Uterus (tissue), 2 donors: ENCODE data around the gene SNX30.

Experiments
- POLR2A ChIP-seq, 2 donors: fragments of 450-650 bp; IDR thresholded peaks; one replicate each; pipeline ENCODE4 v1.6.1; 2016; ENCODE audit warnings: antibody characterized with exemption in 2 of 2, mild to moderate bottlenecking in 1 of 2, moderate library complexity in 1 of 2
- TF ChIP-seq, protein P1 (sequence below), 4 experiments: fragments of 200-600 bp in 2 of 4; fragments of 450-650 bp in 2 of 4; sonication (generic) in 2 of 4; IDR thresholded peaks; one replicate each; pipeline ENCODE4 v1.5.1; 2016 to 2019; ENCODE audit warnings: antibody characterized with exemption in 4 of 4, mild to moderate bottlenecking in 2 of 4, moderate library complexity in 1 of 4

DNA sequence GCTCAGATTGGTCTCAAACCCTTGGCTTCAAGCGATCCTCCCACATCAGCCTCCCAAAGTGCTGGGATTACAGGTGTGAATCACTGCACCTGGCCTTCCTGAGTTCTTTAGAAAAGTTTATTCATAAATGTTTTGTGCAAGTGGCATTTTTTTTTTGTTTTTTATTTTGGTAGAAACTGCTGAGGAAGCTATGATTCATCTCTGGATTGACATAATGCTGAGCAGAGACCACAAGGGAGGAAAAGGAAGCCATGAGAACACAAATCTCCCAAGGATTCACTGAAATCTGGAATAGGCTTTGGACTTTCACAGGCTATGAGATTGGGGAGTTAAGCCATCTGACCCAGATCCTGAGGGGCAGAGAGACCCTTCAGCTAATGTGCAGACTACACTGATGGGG is 143.5 kb downstream of the SNX30 start:
- TF ChIP-seq POLR2A (IDR thresholded peaks at IDR 0.05), result no peak
- TF ChIP-seq, protein P1, sequence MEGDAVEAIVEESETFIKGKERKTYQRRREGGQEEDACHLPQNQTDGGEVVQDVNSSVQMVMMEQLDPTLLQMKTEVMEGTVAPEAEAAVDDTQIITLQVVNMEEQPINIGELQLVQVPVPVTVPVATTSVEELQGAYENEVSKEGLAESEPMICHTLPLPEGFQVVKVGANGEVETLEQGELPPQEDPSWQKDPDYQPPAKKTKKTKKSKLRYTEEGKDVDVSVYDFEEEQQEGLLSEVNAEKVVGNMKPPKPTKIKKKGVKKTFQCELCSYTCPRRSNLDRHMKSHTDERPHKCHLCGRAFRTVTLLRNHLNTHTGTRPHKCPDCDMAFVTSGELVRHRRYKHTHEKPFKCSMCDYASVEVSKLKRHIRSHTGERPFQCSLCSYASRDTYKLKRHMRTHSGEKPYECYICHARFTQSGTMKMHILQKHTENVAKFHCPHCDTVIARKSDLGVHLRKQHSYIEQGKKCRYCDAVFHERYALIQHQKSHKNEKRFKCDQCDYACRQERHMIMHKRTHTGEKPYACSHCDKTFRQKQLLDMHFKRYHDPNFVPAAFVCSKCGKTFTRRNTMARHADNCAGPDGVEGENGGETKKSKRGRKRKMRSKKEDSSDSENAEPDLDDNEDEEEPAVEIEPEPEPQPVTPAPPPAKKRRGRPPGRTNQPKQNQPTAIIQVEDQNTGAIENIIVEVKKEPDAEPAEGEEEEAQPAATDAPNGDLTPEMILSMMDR (IDR thresholded peaks at IDR 0.05), result no peak
